Central memory CD4-positive, alpha-beta T cell (primary cell): ENCODE data around the gene LIMCH1.
"Not testable (repeated sequence)": the region's sequence is repeated elsewhere in the genome, so short reads cannot be mapped to it uniquely, and the experiment has no call there.

Source experiments
- DNase-seq: peaks from one replicate; pipeline ENCODE4 v3.0.0; 2022
- total RNA-seq, 3 experiments: gene quantifications; one replicate each; lab custom pipeline; 2026; lab: John Stamatoyannopoulos, UW

LIMCH1 gene, protein sequence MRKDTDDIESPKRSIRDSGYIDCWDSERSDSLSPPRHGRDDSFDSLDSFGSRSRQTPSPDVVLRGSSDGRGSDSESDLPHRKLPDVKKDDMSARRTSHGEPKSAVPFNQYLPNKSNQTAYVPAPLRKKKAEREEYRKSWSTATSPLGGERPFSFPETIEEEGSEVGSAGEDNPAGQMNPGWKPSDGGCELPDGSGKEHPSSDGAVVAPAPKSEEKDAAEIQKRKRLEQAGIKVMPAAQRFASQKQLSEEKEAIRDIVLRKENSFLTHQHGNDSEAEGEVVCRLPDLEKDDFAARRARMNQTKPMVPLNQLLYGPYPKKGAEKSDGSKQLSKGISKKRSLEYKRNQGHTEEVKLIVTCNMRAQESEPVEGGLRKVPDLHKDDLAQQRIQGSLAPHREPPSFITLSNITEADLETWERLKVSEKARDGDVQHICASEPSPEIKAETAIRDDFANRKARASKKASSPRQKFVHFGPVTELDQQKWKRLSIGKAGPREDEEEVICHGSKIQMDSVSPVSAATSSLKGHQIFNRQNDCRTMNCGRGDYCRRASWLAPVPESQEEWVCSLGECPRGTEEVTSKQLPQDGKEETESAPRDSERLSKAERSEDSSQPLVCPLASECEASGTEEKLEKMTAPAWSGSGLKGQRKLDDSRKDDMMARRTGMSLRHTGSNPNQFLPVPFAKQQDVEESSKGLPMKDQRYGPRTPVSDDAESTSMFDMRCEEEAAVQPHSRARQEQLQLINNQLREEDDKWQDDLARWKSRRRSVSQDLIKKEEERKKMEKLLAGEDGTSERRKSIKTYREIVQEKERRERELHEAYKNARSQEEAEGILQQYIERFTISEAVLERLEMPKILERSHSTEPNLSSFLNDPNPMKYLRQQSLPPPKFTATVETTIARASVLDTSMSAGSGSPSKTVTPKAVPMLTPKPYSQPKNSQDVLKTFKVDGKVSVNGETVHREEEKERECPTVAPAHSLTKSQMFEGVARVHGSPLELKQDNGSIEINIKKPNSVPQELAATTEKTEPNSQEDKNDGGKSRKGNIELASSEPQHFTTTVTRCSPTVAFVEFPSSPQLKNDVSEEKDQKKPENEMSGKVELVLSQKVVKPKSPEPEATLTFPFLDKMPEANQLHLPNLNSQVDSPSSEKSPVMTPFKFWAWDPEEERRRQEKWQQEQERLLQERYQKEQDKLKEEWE (N-terminal part only)
- 0 to 0.11 (median 0) reads per million in 3 experiments for total RNA-seq

DNA sequence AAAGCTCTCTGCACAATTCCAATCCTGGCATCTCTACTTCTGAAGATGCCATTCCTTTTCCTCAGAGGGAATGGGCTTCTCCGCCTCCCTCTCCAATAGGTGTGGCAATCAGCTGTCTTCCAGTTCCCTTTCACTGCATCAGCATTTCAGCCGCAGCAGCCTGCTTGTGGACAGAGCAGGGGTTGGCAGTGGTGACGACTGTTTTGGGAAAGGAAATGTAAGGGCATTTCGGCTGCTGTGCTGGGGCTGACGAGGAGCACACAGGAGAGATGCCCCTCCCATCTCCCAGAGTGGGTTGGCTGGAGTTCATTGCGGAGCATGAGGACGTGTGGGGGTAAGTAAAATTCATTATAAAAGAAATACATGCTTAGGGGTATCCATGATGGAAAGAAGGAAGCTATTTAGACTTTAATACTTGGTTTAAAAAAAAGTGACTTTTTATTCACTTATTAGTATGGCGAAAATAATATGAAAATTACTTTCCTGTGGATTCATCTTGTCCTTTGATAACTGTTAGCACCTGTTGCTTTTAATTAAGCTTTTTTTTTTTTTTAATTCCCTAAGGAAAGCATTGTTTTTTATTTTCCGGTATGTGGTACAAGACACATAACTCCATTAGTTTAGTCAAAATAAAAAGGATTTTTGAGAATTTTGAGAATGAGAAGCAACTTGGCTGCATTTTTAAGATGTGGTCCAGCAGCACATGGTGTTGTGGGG is at the start of gene LIMCH1:
Gene LIMCH1, plus strand, starts transcription at position 141 of the 717 bp plus-strand sequence. CDS start 67,839 bp downstream, outside the sequence.
- DNase-seq: no peak

DNA sequence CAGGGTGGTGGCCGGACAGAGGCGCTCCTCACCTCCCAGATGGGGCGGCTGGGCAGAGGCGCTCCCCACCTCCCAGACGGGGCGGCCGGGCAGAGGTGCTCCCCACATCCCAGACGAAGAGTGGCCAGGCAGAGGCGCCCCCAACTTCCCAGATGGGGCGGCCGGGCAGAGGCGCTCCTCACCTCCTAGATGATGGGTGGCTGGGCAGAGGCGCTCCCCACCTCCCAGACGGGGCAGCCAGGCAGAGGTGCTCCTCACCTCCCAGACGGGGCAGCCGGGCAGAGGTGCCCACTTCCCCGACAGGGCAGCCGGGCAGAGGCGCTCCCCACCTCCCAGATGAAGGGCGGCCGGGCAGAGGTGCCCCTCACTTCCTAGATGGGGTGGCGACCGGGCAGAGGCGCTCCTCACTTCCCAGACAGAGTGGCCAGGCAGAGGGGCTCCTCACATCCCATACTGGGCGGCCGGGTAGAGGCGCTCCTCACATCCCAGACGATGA is 46.8 kb upstream of the LIMCH1 start:
- DNase-seq: not testable (repeated sequence)

DNA sequence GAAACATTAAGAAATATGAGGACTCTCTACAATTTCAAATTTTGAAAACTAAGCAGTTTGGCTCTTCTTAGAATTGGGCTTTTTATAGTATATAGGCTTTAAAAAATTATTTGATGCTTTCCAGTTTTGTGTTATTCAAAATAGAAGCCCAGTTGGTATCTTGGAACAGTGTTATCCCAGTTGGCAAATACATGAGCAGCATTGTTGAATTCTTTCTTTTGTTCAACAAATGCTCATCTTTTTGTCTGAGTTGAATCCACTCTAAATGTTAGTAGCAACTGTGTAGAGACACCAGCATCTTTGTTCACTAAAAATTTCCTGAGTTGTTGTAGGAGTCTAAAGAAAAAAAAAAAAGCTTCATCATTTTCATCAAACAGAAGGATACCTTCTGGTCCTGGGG is 41.0 kb upstream of the LIMCH1 start:
- no peak for DNase-seq

DNA sequence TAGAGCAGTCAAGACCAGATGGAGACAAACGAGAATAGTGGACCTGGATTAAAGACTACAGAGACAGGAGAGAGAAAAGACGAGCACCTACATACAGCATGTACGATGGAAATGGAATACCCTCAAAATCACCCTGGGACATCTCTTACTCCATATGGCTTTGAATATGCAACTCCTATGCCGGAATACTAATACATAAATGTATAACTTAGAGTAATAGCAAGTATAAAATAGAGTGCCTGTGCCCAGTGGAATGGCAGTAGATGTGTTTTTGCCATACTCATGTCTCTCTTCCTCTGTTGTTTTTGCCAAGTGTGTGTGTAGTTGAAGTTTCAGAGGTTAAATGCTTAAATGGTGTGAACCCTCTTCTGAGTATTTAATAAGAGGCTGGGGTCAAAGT is 39.8 kb upstream of the LIMCH1 start:
- DNase-seq: no peak

DNA sequence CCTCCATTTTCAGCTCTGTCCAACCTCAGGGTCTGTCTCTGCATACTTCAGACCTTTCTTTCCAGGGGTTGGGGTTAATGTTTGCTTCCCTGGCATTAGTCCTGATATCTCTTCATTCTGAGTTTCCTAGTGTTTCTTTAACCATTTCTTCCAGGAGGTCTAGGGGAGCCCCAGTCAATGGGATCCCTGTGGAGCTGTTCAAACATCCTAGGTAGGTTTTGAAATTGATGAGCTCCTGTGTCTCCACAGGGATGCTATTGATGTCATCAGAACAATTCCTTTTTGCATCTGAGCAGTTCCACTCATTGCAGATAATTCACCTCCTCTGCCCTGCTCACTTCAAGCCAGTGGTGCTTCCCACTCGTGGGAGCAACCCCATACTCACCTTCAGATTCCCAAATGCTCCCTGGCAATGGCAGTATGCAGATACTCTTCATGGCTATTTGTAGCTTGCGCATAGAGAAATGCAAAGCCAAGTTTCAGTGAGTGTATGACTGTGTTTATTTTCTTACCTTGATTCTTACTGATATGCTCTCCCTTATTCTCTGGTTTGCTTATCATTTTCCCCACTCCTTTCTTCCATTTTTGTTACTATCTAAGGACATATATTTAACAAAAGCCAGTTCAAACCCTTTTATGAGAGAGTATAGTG is 33.7 kb upstream of the LIMCH1 start:
- DNase-seq: no peak

DNA sequence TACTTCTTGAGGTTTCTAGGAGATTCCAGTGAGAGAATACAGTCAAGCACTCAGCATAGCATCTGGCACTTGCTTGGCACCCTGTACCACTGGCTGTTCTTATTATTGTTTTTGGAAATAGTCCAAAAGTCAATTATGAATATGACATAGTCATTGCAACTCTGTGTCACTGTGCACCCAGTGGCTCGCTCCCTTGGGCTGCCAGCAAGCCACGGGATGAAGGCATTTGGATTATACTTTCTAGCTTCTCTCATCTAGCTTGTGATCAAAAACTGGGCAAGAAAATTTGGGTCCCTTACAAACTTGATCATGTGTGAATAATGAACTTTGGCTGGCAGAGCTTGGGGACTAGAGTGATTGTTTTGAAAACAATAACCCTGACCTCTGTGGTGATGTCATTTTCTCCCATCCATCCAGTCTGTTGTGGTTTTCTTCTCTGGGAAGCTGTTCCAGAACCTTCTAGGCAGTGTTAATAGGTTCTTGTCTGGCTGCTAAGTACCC is 32.7 kb upstream of the LIMCH1 start:
- no peak for DNase-seq

DNA sequence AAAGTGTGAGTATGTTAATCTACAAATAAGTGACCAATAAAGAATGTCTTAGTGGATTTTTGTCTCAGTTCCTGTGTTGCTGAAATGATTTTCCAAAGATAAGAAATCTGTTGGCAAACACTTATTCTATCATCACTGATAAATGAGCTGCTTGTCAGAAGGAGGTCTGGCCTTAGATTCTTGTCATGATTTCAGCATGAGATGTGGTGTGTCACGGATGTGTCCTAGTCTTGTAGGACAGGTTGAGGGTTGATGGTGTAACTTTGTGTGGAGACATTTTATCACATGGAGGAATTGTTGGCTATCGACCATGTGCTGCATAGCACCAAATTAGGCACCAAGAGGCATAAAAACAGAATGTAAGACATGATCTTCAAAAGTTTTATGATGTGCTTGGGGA is 31.8 kb upstream of the LIMCH1 start:
- no peak for DNase-seq

DNA sequence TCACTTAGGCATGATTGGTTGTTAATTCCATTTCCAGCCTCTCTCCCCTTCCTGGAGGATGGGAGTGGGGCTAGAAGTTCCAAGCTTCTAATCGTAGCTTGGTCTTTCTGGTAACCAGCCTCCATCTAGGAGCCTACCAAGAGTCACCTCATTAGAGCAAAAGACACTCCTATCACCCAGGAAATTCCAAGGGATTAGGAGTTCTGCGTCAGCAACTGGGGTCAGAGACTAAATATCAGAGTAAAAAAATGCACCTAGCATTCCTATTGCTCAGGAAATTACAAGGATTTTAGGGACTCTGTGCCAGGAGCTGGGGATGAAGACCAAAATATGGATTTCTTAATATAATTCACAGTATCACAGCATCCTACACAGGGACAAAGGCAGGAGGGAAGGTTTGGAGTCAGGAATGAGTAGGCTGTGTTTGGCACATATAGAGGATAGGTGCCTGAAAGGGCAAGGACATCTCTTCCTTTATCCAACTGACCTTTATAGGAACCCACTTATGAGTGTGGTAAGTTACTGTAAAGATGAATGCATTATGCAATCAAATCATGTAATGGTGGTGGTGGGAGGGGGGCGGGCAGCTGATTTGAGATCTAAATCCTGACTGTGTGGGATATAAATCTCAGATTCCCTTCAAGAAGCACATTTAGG is 30.5 kb upstream of the LIMCH1 start:
- no peak for DNase-seq

DNA sequence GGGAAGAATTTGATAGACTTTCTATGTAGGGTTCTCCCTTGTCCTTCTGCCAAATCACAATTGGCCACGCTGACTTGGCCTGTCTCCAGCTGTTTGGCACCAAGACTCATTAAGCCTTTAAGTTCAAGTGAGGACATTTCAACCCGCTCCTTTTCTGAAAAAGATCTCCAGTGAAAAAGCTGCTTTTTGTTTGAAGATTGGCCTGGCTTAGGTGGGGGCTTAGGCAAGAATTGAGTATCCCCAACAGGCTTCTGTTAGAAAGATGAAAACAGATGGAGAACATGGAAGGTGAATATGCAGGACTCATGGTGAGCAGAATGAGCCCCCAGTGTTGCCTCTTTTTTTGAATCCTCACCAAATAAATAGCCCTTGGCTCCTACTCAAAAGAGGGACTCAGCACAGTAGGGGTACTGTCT is 28.5 kb upstream of the LIMCH1 start:
- DNase-seq: no peak

DNA sequence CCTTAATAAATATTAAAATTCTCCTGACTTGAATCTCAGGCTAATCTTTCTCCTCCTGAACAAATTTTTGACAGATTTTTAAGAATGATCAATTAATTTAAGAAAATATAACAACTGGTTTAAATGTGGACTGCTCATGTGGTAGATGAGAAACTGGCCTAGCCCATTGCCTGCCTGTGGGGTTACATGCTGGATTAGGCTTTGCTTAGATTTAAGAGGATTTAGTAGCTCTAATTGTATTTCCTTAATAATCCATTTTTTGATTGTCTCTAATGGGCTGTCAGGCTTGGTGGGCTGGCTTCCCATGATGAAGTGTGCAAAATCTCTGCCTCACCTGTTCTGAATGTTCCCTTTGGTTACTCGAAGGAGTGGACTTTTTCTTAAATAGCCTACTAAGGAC is 27.8 kb upstream of the LIMCH1 start:
- DNase-seq: no peak

DNA sequence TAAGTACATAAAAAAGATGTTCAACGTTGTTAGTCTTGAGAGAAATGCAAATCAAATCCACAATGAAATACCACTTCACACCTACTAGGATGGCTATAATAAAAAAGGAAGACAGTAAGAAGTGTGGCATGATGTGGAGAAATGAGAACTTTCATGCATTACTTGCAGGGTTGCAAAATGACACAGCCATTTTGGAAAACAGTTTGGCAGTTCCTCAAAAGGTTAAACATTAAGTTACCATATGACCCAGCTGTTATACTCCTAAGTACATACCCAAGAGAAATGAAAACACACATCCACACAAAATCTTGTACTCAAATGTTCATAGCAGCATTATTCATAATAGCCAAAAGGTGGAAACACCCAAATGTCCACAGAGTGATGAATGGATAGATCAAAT is 25.8 kb upstream of the LIMCH1 start:
- no peak for DNase-seq

DNA sequence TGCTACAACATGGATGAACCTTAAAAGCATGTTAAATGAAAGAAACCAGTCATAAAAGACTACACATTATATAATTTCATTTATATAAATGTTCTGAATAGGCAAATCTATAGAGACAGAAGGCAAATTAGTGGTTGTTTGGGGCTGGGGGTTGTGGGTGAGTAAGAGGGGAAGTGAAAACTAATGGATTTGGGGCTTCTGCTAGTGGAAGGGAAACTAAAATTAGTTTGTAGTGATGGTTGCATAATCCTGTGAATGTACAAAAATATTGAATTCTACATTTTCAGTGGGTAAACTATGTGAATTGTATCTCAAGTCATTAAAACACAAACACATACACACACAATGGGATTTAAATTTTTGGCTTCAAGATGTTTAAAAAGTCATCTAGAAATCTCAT is 25.4 kb upstream of the LIMCH1 start:
- DNase-seq: no peak

DNA sequence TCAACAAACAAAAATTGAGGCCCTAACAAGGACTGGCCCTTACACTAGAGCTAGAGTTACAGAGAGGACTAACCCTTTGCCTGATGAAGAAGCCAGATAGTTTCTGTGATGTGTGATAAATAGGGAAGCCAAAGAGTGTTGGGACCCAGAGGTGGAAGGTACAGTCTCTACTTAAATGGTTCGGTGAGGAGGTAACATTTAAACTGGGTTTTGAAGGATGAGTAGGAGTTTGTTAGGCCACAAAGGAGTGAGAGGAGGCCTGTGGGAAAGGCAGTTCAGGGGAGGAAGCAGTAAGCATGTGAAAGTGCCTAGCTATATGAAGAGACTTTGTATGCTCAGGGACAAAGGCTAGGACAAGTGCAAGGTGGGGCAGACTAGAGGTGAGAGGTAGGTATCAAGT is 23.8 kb upstream of the LIMCH1 start:
- DNase-seq: no peak

DNA sequence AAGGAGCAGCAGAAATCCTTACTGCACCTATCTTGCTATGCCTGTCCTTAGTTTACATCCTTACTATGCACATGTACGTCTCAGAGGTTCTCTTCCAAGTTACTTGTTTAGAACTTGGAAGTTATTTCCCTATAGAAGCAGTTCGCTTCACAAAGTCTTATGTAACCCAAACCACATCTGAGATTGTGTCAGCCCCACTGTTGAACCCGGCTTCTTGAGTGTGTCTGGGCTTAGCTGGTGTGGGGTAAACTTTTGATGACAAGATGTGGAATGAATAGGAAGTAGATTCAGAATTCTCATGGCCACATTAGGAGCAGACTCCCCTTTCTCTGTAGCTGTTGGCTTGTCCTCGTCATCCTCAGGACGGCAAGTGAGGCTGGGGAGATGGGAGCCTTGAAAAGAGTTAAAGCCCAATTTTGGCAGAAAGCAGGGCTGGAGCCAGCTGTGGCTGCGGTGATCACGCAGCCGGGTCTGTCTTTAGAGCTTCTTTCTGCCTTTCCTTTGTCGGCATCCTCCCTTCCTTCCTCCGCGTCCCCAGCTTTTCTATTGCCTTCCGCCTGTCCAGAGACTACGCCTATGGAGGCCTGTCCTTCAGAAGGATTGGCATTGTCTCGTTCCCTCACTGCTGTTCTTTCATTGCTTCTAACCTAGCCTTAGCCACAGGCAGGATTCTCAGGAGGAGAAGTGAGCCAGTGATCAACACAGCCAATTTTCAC is 23.0 kb upstream of the LIMCH1 start:
- no peak for DNase-seq

DNA sequence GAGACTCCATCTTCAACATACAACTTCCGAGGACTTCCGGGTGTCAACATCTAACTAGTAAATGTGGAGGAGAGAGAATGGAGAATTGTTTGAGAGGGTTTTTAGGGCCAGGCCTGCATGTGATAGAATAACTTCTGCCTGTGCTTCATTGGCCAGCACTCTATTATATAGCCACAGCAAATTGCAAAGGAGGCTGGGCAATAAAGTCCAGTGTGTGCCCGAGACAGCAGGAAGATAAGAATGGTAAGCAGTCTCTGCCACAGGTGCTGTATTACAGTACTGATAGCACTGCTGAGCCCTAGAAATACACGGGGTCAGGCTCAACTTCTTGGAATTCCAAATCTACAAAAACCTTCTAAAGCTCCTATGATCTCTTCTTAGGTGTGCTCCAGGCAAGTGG is 20.8 kb upstream of the LIMCH1 start:
- DNase-seq: no peak

DNA sequence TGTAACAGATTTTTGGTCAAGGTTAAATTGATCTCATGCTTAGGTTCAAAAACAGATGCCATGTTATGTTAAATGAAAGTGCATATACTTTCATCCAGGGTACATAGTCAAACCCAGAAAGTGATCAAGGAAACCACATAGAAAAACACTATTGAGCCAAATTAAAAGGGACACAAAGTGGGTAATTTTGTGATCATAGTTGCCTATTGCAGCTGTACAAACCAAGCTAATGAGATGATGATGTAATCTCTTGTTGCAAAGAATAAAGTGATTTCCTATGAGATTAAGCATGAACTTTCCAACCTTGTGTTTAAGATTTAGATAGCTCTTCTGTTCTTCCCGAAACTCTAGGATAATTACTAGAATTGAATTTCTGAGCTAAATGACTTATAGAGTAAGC is 20.2 kb upstream of the LIMCH1 start:
- no peak for DNase-seq

DNA sequence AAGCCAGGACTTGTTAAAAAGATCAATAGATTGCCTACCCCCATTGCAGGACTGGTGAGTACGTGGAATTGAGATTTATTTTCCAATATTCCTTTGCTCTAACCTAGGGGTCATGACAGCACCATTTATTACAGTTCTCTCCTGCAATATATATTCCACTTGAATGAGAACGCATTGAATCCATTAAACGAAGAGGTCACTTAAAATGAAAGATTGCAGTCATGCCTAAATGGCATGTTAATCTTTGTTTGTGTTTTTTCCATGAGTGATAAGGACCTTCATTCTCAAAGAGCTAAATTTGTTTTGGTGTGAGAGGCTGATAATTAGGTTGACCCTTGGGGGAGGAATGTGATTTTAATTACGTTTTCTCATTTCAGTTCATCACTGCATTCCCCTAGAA is 13.5 kb upstream of the LIMCH1 start:
- no peak for DNase-seq

DNA sequence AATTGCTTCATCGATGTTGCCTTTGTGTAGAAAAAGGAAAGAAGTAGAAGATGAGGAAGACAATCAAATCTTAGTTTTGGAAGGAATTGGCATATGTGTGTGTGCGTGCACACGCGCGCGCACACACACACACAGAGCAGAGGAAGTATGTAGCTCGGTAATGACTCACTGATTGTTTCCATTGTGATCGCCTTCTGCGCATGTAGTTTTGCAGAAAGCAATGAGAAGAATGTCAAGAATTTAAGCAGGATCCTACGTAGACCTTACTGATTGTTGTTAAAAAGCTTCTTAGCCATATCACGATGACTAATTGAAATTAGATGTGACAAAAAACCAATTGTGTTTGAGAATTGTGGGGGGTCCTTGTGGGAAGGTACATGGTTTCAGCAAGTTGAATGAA is 12.8 kb upstream of the LIMCH1 start:
- DNase-seq: no peak

DNA sequence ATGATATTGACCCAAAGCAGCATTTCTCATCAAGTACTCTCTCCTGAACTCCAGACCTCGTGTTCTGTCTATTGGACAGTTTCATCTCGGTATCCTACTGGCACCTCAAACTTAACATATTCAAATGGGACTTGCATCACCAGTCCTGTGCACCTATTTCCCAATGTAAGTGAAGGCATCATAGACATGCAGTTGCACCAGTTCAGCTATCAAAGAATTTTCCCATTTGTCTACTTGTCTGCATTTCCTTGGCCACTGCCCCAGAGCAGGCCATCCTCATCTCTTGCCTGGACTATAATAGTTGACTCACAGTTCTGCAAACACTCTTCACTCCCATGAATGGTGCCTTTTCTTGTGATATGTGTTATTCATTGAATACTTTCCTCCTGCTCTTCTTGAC is 11.3 kb upstream of the LIMCH1 start:
- DNase-seq: no peak

DNA sequence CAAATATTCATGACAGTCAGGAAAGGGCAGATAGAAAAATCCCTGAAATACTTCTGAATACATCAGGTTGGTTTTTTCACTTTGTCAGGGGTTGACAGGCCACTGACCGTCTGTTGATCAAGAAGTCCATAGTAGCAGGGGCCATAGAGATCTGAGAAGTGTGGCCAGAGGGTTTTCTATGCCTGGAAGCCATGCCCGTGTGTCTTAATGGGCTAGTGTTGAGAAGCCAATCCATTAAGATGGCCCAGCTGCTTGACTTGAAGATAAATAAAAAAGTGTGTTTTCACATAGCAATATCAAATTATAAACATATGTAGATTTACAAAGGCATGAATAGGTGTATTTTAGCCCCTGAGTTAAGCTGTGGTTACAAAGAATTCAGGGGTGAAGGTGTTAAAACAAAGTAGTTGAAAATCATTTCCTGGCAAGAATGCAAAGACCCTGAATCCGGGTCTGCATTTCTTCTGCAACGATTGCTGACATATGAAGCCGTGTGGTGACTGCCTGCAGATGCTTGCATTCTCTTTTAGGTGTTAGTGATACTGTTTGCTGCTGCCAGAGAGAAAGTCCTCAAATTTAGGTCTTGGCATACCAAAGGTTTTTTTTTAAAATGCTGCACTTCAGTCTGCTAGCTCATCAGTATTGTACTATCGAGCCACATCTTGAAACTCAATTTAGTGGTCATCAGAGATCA is 9.3 kb upstream of the LIMCH1 start:
- no peak for DNase-seq
